ENCODE data around the gene CCDC81. TPM values are rescaled to one million over a fixed set of nuclear protein-coding genes. Genes with fewer than 3 reads are reported as not detected.

Gene CCDC81
- total RNA-seq, 4 donors from 2014 or later, result 1.4 to 1.6 TPM; not detected in 2

- DNase-seq (ENCODE audit: low spot score) (no peak), ATAC-seq (ENCODE audit: low FRiP score) (no peak)
- no peak for TF ChIP-seq CTCF (IDR thresholded peaks at IDR 0.05)
Measured at GRCh38 chr11:86372041-86372440, 2.6 kb upstream of the CCDC81 start.

- no peak for ATAC-seq (ENCODE audit: low FRiP score)
- no peak for TF ChIP-seq CTCF (IDR thresholded peaks at IDR 0.05)
- no peak for DNase-seq (ENCODE audit: low spot score)
Measured at GRCh38 chr11:86372586-86372985, 2.1 kb upstream of the CCDC81 start.

GRCh38 chr11:86374069-86374468 lies 618 bp upstream of the CCDC81 start:
- no peak for TF ChIP-seq CTCF (IDR thresholded peaks at IDR 0.05)
- ATAC-seq (ENCODE audit: low FRiP score) (no peak), DNase-seq (ENCODE audit: low spot score) (no peak)

GRCh38 chr11:86377972-86378371 lies 3.3 kb downstream of the CCDC81 start:
- no peak for TF ChIP-seq CTCF (IDR thresholded peaks at IDR 0.05)
- DNase-seq (ENCODE audit: low spot score), result no peak

GRCh38 chr11:86380295-86381059 lies 5.8 kb downstream of the CCDC81 start:
- DNase-seq (ENCODE audit: low spot score), result no peak
- TF ChIP-seq CTCF (IDR thresholded peaks at IDR 0.05), result no peak
- no peak for ATAC-seq (ENCODE audit: low FRiP score)

More at GRCh38 chr11:86377972-86378371, 3.3 kb downstream of the CCDC81 start:
- no peak for ATAC-seq (ENCODE audit: low FRiP score)

GRCh38 chr11:86383041-86383955 lies 8.6 kb downstream of the CCDC81 start:
- no peak for TF ChIP-seq CTCF (IDR thresholded peaks at IDR 0.05)
- DNase-seq (ENCODE audit: low spot score) (no peak), ATAC-seq (ENCODE audit: low FRiP score) (no peak)

Data from omental fat pad (tissue), 4 donors.